NCI-H1105 treated with DMSO at 0.1 percent for 48 hours (cell line): Measurements from ENCODE around the gene PDIA4.
A peak's percentile ranks its signal among the peaks of the same experiment; 100 is the strongest.
"Not testable (repeated sequence)": the region's sequence is repeated elsewhere in the genome, so short reads cannot be mapped to it uniquely, and the experiment has no call there.

ENCODE experiments used
- DNase-seq: peaks from one replicate; lab custom pipeline; 2025; lab: John Stamatoyannopoulos, UW

The PDIA4 gene

GRCh38 chr7:149028346-149029109 lies at the start of gene PDIA4:
Gene PDIA4 (minus strand): TSS chr7:149028505. CDS start chr7:149028408, 97 bp downstream.
- peak; percentile 99 for DNase-seq

GRCh38 chr7:149077594-149077993 lies 49.3 kb upstream of the PDIA4 start:
- DNase-seq = no peak

GRCh38 chr7:149075286-149075685 lies 47.0 kb upstream of the PDIA4 start:
- DNase-seq = no peak

- no peak for DNase-seq
Measured at GRCh38 chr7:149074116-149074885, 46.0 kb upstream of the PDIA4 start.

- no peak for DNase-seq
Measured at GRCh38 chr7:149072438-149072775, 44.1 kb upstream of the PDIA4 start.

GRCh38 chr7:149071641-149072437 lies 43.5 kb upstream of the PDIA4 start:
- no peak for DNase-seq

GRCh38 chr7:149071182-149071635 lies 42.9 kb upstream of the PDIA4 start:
- DNase-seq = no peak

GRCh38 chr7:149070372-149071125 lies 42.2 kb upstream of the PDIA4 start:
- no peak for DNase-seq

GRCh38 chr7:149067869-149068268 lies 39.6 kb upstream of the PDIA4 start:
- DNase-seq = no peak

GRCh38 chr7:149063476-149063875 lies 35.2 kb upstream of the PDIA4 start:
- no peak for DNase-seq

GRCh38 chr7:149062217-149062899 lies 34.1 kb upstream of the PDIA4 start:
- not testable (repeated sequence) for DNase-seq

GRCh38 chr7:149060156-149060555 lies 31.9 kb upstream of the PDIA4 start:
- no peak for DNase-seq

GRCh38 chr7:149053885-149054284 lies 25.6 kb upstream of the PDIA4 start:
- DNase-seq = no peak

GRCh38 chr7:149053384-149053783 lies 25.1 kb upstream of the PDIA4 start:
- DNase-seq = no peak

- no peak for DNase-seq
Measured at GRCh38 chr7:149050941-149051340, 22.6 kb upstream of the PDIA4 start.

GRCh38 chr7:149048805-149049204 lies 20.5 kb upstream of the PDIA4 start:
- DNase-seq = no peak

- no peak for DNase-seq
Measured at GRCh38 chr7:149046416-149046815, 18.1 kb upstream of the PDIA4 start.

- no peak for DNase-seq
Measured at GRCh38 chr7:149043936-149044335, 15.6 kb upstream of the PDIA4 start.

GRCh38 chr7:149041350-149041749 lies 13.0 kb upstream of the PDIA4 start:
- no peak for DNase-seq

- not testable (repeated sequence) for DNase-seq
Measured at GRCh38 chr7:149038641-149039040, 10.3 kb upstream of the PDIA4 start.

GRCh38 chr7:149036676-149037075 lies 8.4 kb upstream of the PDIA4 start:
- DNase-seq = no peak
